GM18505 (cell line): ENCODE measurements around the gene DUSP2.
"Not testable (repeated sequence)": the region's sequence is repeated elsewhere in the genome, so short reads cannot be mapped to it uniquely, and the experiment has no call there.

ENCODE experiments used
- ATAC-seq: cut with Tn5 transposase; IDR thresholded peaks from one replicate; pipeline ENCODE4 v1.9.1; 2021; ENCODE audit not compliant: unreplicated experiment
- POLR2A ChIP-seq: IDR thresholded peaks from 4 replicates; pipeline ENCODE4 v1.6.1; 2011; ENCODE audit warnings: borderline replicate concordance; ENCODE audit not compliant: insufficient read depth, insufficient read length; ENCODE audit errors: extremely low read depth

The DUSP2 gene

DNA sequence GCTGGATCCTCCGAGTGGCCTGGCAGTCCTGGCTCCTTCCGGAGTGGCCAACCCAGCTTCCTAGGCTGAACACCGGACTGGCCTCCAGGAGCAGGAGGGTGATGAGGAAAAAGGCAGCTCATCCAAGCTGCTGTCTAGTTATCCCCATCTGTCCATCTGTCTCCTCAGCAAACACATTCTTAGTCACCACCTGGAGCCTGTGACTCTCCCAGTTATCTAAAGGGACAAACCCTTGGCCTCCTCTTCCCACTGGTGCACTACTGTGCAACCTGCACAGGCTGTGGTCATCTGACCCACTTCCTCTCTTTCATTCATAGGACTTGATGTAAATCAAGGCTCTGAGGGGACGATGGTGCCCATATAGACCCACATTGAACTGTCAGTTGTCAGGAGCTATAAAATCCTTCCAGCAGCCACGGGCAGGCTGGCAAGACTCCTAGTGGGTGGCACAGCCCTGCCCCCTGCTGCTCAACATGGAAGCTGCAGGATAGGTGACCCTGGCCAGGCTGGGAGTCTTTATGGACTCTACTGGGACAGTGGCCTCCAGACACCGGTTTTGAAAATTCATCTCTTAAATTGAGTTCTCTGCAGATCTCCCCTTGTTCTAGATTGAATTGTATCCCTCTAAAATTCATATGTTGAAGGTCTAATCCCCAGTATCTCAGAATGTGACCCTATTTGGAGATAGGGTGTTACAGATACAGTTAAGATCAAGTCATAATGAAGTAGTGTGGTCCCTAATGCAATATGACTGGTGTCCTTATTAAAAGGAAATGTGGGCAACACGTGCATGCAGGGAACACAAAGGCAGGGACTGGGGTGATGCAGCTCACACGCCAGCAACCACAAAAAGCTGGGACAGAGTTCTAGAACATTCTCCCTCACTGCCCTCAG, 29.3 kb upstream of the DUSP2 start:
- TF ChIP-seq POLR2A, result no peak
- ATAC-seq, result peak; percentile 78

DNA sequence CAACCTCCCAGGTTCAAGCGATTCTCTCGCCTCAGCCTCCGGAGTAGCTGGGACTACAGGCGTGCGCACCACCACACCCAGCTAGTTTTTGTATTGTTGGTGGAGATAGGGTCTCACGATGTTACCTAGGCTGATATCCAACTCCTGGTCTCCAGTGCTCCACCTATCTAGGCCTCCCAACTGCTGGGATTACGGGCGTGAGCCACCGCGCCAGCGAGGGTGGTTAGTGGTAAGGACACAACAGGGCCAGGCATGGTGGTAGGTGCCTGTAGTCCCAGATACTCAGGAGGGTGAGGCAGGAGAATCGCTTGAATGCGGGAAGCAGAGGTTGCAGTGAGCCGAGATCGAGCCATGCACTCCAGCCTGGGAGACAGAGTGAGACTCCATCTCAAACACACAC, 26.6 kb upstream of the DUSP2 start:
- no peak for TF ChIP-seq POLR2A

DNA sequence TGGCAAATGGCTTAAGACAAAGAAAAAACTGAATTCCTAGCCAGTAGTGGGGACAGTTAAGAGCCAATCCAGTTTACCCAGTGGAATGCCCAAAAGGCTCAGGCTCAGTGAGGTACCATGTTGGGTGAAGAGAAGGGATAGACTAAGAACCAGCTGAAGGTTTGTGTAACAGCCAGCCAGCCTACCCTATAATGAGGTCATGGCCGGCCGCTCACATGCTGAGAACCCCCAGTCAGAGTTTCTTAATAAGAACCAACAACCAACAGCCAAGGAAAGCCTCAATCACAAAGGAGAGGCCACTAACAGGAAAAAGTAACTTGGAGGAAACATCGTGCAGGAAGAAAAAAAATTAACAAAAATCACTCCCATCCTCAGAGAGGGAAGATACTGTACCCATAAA, 25.4 kb upstream of the DUSP2 start:
- no peak for ATAC-seq
- TF ChIP-seq POLR2A, result no peak

More for the DNA sequence above, 26.6 kb upstream of the DUSP2 start:
- ATAC-seq, result no peak

DNA sequence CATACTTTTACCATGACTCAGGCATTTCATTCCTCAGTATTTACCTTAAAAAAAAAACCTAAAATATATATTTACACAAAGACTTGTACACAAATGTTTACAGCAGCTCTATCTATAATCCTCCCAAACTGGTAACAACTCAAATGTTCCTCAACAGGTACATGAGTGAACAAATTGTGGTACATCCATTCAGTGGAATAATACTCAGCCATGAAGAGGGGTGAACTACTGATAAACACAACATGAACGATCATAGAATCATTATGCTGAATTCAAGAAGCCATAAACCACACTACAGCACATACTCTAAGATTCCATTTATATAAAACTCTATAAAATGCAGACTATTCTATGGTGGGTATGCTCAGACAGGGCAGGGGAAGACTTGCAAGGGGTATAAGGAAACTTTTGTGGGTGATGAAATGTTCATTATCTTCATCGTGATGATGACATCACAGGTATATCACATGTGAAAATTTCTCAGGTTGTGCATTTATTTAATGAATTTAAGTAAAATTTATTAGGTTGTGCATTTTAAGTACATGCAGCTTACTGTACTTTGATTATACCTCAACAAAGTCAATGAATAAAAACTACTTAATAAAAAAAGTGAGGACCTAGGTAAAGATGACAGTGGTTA, 24.7 kb upstream of the DUSP2 start:
- no peak for TF ChIP-seq POLR2A
- ATAC-seq, result no peak

DNA sequence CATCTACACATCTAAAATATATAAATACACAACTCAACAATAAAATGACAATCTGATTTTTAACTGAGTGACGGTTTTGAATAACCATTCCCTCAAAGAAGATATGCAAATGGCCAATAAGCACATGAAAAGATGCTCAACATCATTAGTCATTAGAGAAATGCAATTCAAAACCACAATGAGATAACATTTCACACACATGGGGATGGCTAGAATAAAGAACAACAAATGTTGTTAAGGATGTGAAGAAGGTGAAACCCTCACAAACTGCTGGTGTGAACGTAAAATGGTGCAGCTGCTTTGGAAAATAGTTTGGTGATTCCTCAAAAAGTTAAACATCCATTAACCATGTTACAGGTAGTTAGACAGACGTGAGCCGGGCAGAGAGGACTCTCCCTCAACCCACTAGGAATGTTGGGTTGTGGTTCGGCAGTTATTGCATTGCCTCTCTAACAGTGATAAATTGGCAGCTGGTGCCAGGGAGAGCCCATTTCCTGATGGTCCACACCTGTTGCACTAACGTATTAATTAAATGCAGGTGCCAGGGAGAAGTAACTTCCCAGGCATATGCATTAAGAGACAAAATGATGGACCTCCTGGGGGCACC, 22.3 kb upstream of the DUSP2 start:
- no peak for ATAC-seq
- TF ChIP-seq POLR2A, result no peak

GRCh38 chr2:96164459-96165184, 19.4 kb upstream of the DUSP2 start:
- peak; percentile 88 for TF ChIP-seq POLR2A
- peak; percentile 63 for ATAC-seq

GRCh38 chr2:96163768-96164429, 18.7 kb upstream of the DUSP2 start:
- peak; percentile 55 for ATAC-seq
- TF ChIP-seq POLR2A, result peak; percentile 58

DNA sequence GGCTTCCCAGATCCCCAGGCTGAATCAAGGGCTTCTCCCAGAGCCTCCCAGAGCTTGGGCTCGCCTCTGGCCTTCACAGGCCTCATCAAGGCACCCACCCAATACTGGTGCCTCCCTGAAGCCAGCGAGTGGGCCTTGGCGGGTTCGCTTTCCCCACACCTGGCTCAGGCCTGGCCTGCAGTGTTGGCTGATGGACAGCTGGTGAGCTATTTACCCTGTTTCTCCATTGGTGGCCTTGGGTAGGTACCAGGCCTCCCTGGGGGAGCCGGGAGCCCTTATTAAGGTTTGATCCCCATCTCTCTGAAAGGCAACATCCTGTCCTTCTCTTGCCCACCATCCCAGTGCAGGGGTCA, 18.2 kb upstream of the DUSP2 start:
- TF ChIP-seq POLR2A, result no peak
- peak; percentile 5 for ATAC-seq

GRCh38 chr2:96161898-96162297, 16.7 kb upstream of the DUSP2 start:
- no peak for TF ChIP-seq POLR2A
- no peak for ATAC-seq

- not testable (repeated sequence) for ATAC-seq
These were observed 15.1 kb upstream of the DUSP2 start for GRCh38 chr2:96160366-96160765.

DNA sequence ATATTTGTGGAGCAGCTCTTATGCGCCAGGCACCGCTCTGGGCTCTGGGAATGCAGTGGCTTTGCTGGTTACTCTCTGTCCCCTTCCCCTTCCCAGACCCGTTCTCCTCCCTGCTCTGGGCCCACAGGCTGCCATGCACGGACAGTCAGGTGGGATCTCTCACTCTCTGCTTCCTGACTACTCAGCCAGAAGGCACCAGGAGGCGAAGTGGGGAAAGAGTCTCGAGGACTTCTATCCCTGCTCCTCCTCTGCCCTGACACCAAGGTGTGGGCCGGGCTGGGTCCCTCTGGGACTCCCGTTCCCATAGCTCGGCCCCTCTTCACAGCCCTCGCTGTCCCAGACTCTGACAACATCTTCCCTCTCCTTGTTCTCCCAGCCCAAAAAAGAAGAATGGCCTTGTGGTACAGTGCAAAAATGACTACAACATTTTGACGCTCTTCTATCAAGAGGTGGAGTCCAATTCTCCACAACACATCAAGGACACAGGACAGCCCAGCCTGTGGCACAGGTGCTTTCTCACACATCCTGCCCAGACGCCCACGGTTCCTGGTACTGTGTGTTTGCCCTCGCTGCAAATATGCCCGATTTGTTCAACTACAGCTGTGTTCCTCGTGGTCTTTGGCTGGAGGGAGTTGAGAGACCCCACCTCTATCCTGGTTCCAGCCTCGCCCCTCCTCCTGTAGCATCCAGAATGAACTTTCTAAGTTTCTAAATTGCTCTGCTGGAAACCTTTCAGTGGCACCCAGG, 14.0 kb upstream of the DUSP2 start:
- ATAC-seq, result no peak
- TF ChIP-seq POLR2A, result peak; percentile 19

- peak; percentile 17 for TF ChIP-seq POLR2A
- ATAC-seq, result no peak
These were observed 13.3 kb upstream of the DUSP2 start for GRCh38 chr2:96158554-96158940.
